ENCODE measurements around the gene SIPA1L2. TPM values are rescaled to one million over a fixed set of nuclear protein-coding genes. Genes with fewer than 3 reads are reported as not detected.

The SIPA1L2 gene
- 12.3 and 14.5 TPM in 2 replicates for total RNA-seq
- long read RNA-seq, full-length matches to known transcripts, result 1 of 7 reads
- long read RNA-seq, partial matches to known transcripts, result 2 of 7 reads
- long read RNA-seq, other reads (novel, unspliced or antisense), result 4 of 7 reads

GRCh38 chr1:232630047-232630893, at the start of gene SIPA1L2:
Gene SIPA1L2 (minus strand): TSS chr1:232630133. CDS start chr1:232515339, 114,794 bp downstream.
- Mint-ChIP-seq H3K27ac (ENCODE audit: unreplicated experiment) (peak within 1 kb of the TSS; percentile 94), H3K9me3 (ENCODE audit: unreplicated experiment) (no peaks in the 10 kb centered on the region), H3K27me3 (ENCODE audit: unreplicated experiment) (no peaks in the 10 kb centered on the region), H3K4me3 (ENCODE audit: unreplicated experiment) (peak within 1 kb of the TSS; percentile 92), H3K36me3 (ENCODE audit: unreplicated experiment) (no peaks in the 10 kb centered on the region), H3K4me1 (ENCODE audit: unreplicated experiment) (peaks cover 35% of the 10 kb centered on the region)
- peak; percentile 62 for TF ChIP-seq CTCF (IDR thresholded peaks at IDR 0.05)
- peak; percentile 98 for DNase-seq (ENCODE audit: extremely low spot score, unreplicated experiment)

- Mint-ChIP-seq H3K4me1 (ENCODE audit: unreplicated experiment) (no peaks in the 10 kb centered on the region), H3K4me3 (ENCODE audit: unreplicated experiment) (no peak overlapping the region), H3K36me3 (ENCODE audit: unreplicated experiment) (peaks cover 2% of the 10 kb centered on the region), H3K27ac (ENCODE audit: unreplicated experiment) (no peak overlapping the region), H3K27me3 (ENCODE audit: unreplicated experiment) (peaks cover 4% of the 10 kb centered on the region), H3K9me3 (ENCODE audit: unreplicated experiment) (no peaks in the 10 kb centered on the region)
- TF ChIP-seq CTCF (IDR thresholded peaks at IDR 0.05), result no peak
- no peak for DNase-seq (ENCODE audit: extremely low spot score, unreplicated experiment)
Measured at GRCh38 chr1:232678185-232678886, 48.4 kb upstream of the SIPA1L2 start.

- DNase-seq (ENCODE audit: extremely low spot score, unreplicated experiment), result no peak
- H3K27me3 Mint-ChIP-seq (ENCODE audit: unreplicated experiment), result peaks cover 4% of the 10 kb centered on the region
- no peak overlapping the region for H3K27ac Mint-ChIP-seq (ENCODE audit: unreplicated experiment)
- H3K9me3 Mint-ChIP-seq (ENCODE audit: unreplicated experiment), result no peaks in the 10 kb centered on the region
- no peak for TF ChIP-seq CTCF (IDR thresholded peaks at IDR 0.05)
- H3K4me3 Mint-ChIP-seq (ENCODE audit: unreplicated experiment), result no peak overlapping the region
- no peaks in the 10 kb centered on the region for H3K4me1 Mint-ChIP-seq (ENCODE audit: unreplicated experiment)
- H3K36me3 Mint-ChIP-seq (ENCODE audit: unreplicated experiment), result peaks cover 2% of the 10 kb centered on the region
Measured at GRCh38 chr1:232676307-232676706, 46.4 kb upstream of the SIPA1L2 start.

GRCh38 chr1:232675898-232676297, 46.0 kb upstream of the SIPA1L2 start:
- Mint-ChIP-seq H3K27ac (ENCODE audit: unreplicated experiment) (no peak overlapping the region), H3K27me3 (ENCODE audit: unreplicated experiment) (peaks cover 4% of the 10 kb centered on the region), H3K4me1 (ENCODE audit: unreplicated experiment) (no peaks in the 10 kb centered on the region), H3K4me3 (ENCODE audit: unreplicated experiment) (no peak overlapping the region), H3K9me3 (ENCODE audit: unreplicated experiment) (no peaks in the 10 kb centered on the region), H3K36me3 (ENCODE audit: unreplicated experiment) (peaks cover 2% of the 10 kb centered on the region)
- DNase-seq (ENCODE audit: extremely low spot score, unreplicated experiment), result no peak
- TF ChIP-seq CTCF (IDR thresholded peaks at IDR 0.05), result no peak

GRCh38 chr1:232675260-232675659, 45.3 kb upstream of the SIPA1L2 start:
- peaks cover 2% of the 10 kb centered on the region for H3K36me3 Mint-ChIP-seq (ENCODE audit: unreplicated experiment)
- peaks cover 2% of the 10 kb centered on the region for H3K4me1 Mint-ChIP-seq (ENCODE audit: unreplicated experiment)
- no peak for TF ChIP-seq CTCF (IDR thresholded peaks at IDR 0.05)
- H3K27ac Mint-ChIP-seq (ENCODE audit: unreplicated experiment), result no peak overlapping the region
- no peaks in the 10 kb centered on the region for H3K9me3 Mint-ChIP-seq (ENCODE audit: unreplicated experiment)
- DNase-seq (ENCODE audit: extremely low spot score, unreplicated experiment), result no peak
- H3K27me3 Mint-ChIP-seq (ENCODE audit: unreplicated experiment), result peaks cover 6% of the 10 kb centered on the region
- H3K4me3 Mint-ChIP-seq (ENCODE audit: unreplicated experiment), result no peak overlapping the region

Measured in osteocyte (in vitro differentiated cells).